IMR-90 (cell line): ENCODE data around the gene ETV6. TPM values are rescaled to one million over a fixed set of nuclear protein-coding genes. Genes with fewer than 3 reads are reported as not detected.

ENCODE experiments used
- ATAC-seq: fragments of 200-7000 bp; cut with Tn5 transposase; 2 replicates; pipeline ENCODE4 v1.9.1; 2020; ENCODE audit warnings: low read depth, mild to moderate bottlenecking, moderate library complexity
- BruUV-seq: library from RNA; stranded (reverse); fragments of 400-500 nt; replicated peaks from 2 replicates; lab custom pipeline; 2021; lab: Mats Ljungman, UMichigan
- CTCF ChIA-PET: fragments of 300-600 bp; formaldehyde crosslinking; extraction: SDS; loops from one replicate; lab custom pipeline; 2021; ENCODE audit warnings: antibody characterized with exemption; lab: Yijun Ruan, JAX
- POLR2A ChIA-PET: fragments of 300-600 bp; sonication (Branson Sonifier 250); formaldehyde crosslinking; loops from one replicate; lab custom pipeline; 2022; ENCODE audit warnings: antibody characterized with exemption; ENCODE audit not compliant: unreplicated experiment; lab: Charles Lee
- DNase-seq: peaks from one replicate; pipeline ENCODE4 v3.0.0; 2013
- H2AFZ ChIP-seq: replicated peaks from 2 replicates; pipeline ENCODE3; 2013; ENCODE audit warnings: low read length, mild to moderate bottlenecking; ENCODE audit not compliant: poor library complexity
- H2AK5ac ChIP-seq: 2 replicates; pipeline ENCODE4 v1.6.1; 2013; ENCODE audit warnings: low read depth, low read length, inconsistent platforms
- H2AK9ac ChIP-seq: replicated peaks from 2 replicates; pipeline ENCODE3; 2013; ENCODE audit warnings: mild to moderate bottlenecking, low read depth, low read length, moderate library complexity; ENCODE audit not compliant: poor library complexity
- H2BK120ac ChIP-seq: 2 replicates; pipeline ENCODE4 v1.6.1; 2013; ENCODE audit warnings: low read depth, low read length, inconsistent platforms
- H2BK15ac ChIP-seq: 3 replicates; pipeline ENCODE4 v1.6.1; 2013; ENCODE audit warnings: low read depth, low read length, inconsistent platforms
- H2BK20ac ChIP-seq: 2 replicates; pipeline ENCODE4 v1.6.1; 2013; ENCODE audit warnings: low read depth, mild to moderate bottlenecking, inconsistent platforms, low read length, moderate library complexity
- H2BK5ac ChIP-seq: 2 replicates; pipeline ENCODE4 v1.6.1; 2013; ENCODE audit warnings: mild to moderate bottlenecking, low read depth, low read length, inconsistent platforms; ENCODE audit not compliant: poor library complexity, severe bottlenecking
- H3K14ac ChIP-seq: replicated peaks from 2 replicates; pipeline ENCODE4 v1.6.1; 2013; ENCODE audit warnings: low read depth, low read length, inconsistent platforms
- H3K18ac ChIP-seq: 2 replicates; pipeline ENCODE4 v1.6.1; 2013; ENCODE audit warnings: low read depth, low read length, control low read depth
- H3K23ac ChIP-seq: 2 replicates; pipeline ENCODE4 v1.6.1; 2013; ENCODE audit warnings: low read depth, low read length, inconsistent platforms
- H3K27ac ChIP-seq: 2 replicates; pipeline ENCODE4 v1.5.1; 2013; ENCODE audit warnings: mild to moderate bottlenecking, control low read depth, low read length; ENCODE audit not compliant: insufficient read depth
- H3K27me3 ChIP-seq: 2 replicates; pipeline ENCODE4 v1.6.1; 2013; ENCODE audit warnings: low read length; ENCODE audit not compliant: control insufficient read depth, insufficient read depth
- H3K36me3 ChIP-seq: 2 replicates; pipeline ENCODE4 v1.6.1; 2013; ENCODE audit warnings: low read length, mixed read lengths; ENCODE audit not compliant: control insufficient read depth, insufficient read depth
- H3K4ac ChIP-seq: 2 replicates; pipeline ENCODE4 v1.6.1; 2013; ENCODE audit warnings: low read depth, low read length, inconsistent platforms
- H3K4me1 ChIP-seq: 2 replicates; pipeline ENCODE4 v1.6.1; 2013; ENCODE audit warnings: low read length, mixed read lengths; ENCODE audit not compliant: control insufficient read depth, insufficient read depth
- H3K4me2 ChIP-seq: 2 replicates; pipeline ENCODE4 v1.6.1; 2013; ENCODE audit warnings: low read depth, mild to moderate bottlenecking, control low read depth, low read length, moderate library complexity
- H3K4me3 ChIP-seq: 2 replicates; pipeline ENCODE4 v1.5.1; 2013; ENCODE audit warnings: low read depth, mild to moderate bottlenecking, control low read depth, low read length, moderate library complexity; ENCODE audit not compliant: insufficient read depth
- H3K56ac ChIP-seq: 2 replicates; pipeline ENCODE4 v1.6.1; 2013; ENCODE audit warnings: low read length, inconsistent platforms; ENCODE audit not compliant: insufficient read depth; ENCODE audit errors: extremely low read depth
- H3K79me1 ChIP-seq, 2 experiments: 2 replicates each; pipeline ENCODE4 v1.6.1; 2013; ENCODE audit warnings: low read length in 2 of 2, inconsistent platforms in 1 of 2, low read depth in 1 of 2
- H3K9ac ChIP-seq: 2 replicates; pipeline ENCODE4 v1.6.1; 2013; ENCODE audit warnings: low read depth, low read length, control low read depth
- H3K9me1 ChIP-seq: 2 replicates; pipeline ENCODE4 v1.6.1; 2013; ENCODE audit warnings: low read length, inconsistent platforms; ENCODE audit not compliant: insufficient read depth
- H3K9me3 ChIP-seq: 2 replicates; pipeline ENCODE4 v1.6.1; 2013; ENCODE audit warnings: low read length; ENCODE audit not compliant: control insufficient read depth, insufficient read depth
- H4K20me1 ChIP-seq: 2 replicates; pipeline ENCODE4 v1.6.1; 2013; ENCODE audit warnings: low read length, inconsistent platforms; ENCODE audit not compliant: insufficient read depth
- H4K5ac ChIP-seq: 2 replicates; pipeline ENCODE4 v1.6.1; 2013; ENCODE audit warnings: mild to moderate bottlenecking, low read depth, low read length, control low read depth
- H4K8ac ChIP-seq, 2 experiments: 2 replicates each; pipeline ENCODE4 v1.6.1; 2013; ENCODE audit warnings: low read depth in 2 of 2, low read length in 2 of 2, control low read depth in 1 of 2, inconsistent platforms in 1 of 2
- H4K91ac ChIP-seq: 2 replicates; pipeline ENCODE4 v1.6.1; 2013; ENCODE audit warnings: low read depth, low read length, inconsistent platforms; ENCODE audit not compliant: insufficient read depth
- CEBPB ChIP-seq: IDR thresholded peaks from 2 replicates; pipeline ENCODE4 v1.6.1; 2012; ENCODE audit warnings: low read depth, low read length, improper control_type of control experiment
- CHD1 ChIP-seq: IDR thresholded peaks from 2 replicates; pipeline ENCODE4 v1.6.1; 2012; ENCODE audit warnings: low read depth, low read length, improper control_type of control experiment
- FOS ChIP-seq: fragments of 150-350 bp; IDR thresholded peaks from 2 replicates; pipeline ENCODE4 v1.6.1; 2016; ENCODE audit warnings: low read depth, low read length
- NFE2L2 ChIP-seq: fragments of 150-350 bp; IDR thresholded peaks from 2 replicates; pipeline ENCODE4 v1.6.1; 2016; ENCODE audit warnings: low read depth, mild to moderate bottlenecking, low read length
- POLR2A ChIP-seq: IDR thresholded peaks from 2 replicates; pipeline ENCODE4 v1.6.1; 2012; ENCODE audit warnings: mild to moderate bottlenecking, low read depth, low read length
- RAD21 ChIP-seq: IDR thresholded peaks from 2 replicates; pipeline ENCODE4 v1.6.1; 2012; ENCODE audit warnings: low read length, improper control_type of control experiment
- WGBS, 2 experiments: methylation state at CpG; one replicate each; pipeline versions ENCODE4 v1.1.5 to v1.1.7; 2013; ENCODE audit warnings: missing lambda C conversion rate in 2 of 2; ENCODE audit not compliant: insufficient read length in 1 of 2; ENCODE audit errors: extremely low coverage in 2 of 2; 5-methylcytosine and 5-hydroxymethylcytosine counted together
- dilution Hi-C: fragments of 300-500 bp; cut with HindIII; formaldehyde crosslinking; loops from one replicate; pipeline ENCODE4 v1.14.3; 2018; ENCODE audit warnings: low sequenced_read_pairs; ENCODE audit not compliant: unreplicated experiment
- in situ Hi-C: fragments of 300-500 bp; cut with MboI; formaldehyde crosslinking; loops from 3 replicates; pipeline ENCODE4 v1.14.3; 2019; ENCODE audit warnings: low sequenced_read_pairs, inconsistent platforms, mixed read lengths
- intact Hi-C: fragments of 100-400 bp; cut with micrococcal nuclease; formaldehyde crosslinking; loops from 2 replicates; pipeline ENCODE4 v1.10.0; 2022
- polyA plus RNA-seq, 3 experiments: library from polyadenylated mRNA; depleted of rRNA; stranded (reverse); fragments of >200 nt; gene quantifications; 2 replicates each; pipeline ENCODE4 v1.2.3, GENCODE V29; 2012; ENCODE audit warnings: low replicate concordance in 1 of 3
- total RNA-seq: library from RNA; depleted of rRNA; stranded (reverse); fragments of >200 nt; gene quantifications from 2 replicates; pipeline ENCODE4 v1.2.3, GENCODE V29; 2012
- TF ChIP-seq, protein P1 (sequence below): conservative IDR thresholded peaks from 2 replicates; pipeline ENCODE4 v1.5.1; 2012; ENCODE audit warnings: mild to moderate bottlenecking, low read depth, low read length, improper control_type of control experiment
- TF ChIP-seq, protein P2 (sequence below): fragments of 150-350 bp; IDR thresholded peaks from 2 replicates; pipeline ENCODE4 v1.6.1; 2016; ENCODE audit warnings: low read depth, mild to moderate bottlenecking, low read length, moderate library complexity, borderline replicate concordance
- TF ChIP-seq, protein P3 (sequence below): fragments of 150-350 bp; IDR thresholded peaks from 2 replicates; pipeline ENCODE4 v1.6.1; 2017; ENCODE audit warnings: mild to moderate bottlenecking, antibody characterized with exemption, low read length, low read depth

ETV6 gene
- total and polyA plus RNA-seq, 2 of the 4 experiments (the other 2 are of a cell fraction) = 8.4 to 9.9 TPM

DNA sequence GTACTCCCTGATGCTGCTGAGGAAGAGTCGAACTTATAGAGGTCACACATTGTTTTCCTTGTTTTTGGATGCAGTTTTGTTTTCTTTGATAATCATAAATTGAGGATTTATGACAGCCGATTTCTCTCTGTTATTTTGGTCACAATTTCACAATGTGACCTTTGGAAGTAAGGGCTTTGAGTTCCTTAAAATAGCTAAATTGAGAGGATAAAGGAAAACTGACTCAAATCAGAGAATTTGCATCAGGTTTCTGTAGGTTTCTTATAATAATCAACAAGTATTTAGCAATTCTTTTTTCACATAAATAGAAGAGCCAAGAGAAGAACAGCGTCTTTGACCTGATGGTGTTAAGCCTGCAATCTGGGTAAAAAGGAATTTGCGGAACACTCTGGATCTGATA is 66.1 kb downstream of the ETV6 start:
- Histone ChIP-seq H3K27ac (no peak overlapping the region), H2BK5ac (no peak overlapping the region), H4K5ac (no peak overlapping the region), H3K9me1 (peaks cover 19% of the 10 kb centered on the region), H3K27me3 (no peaks in the 10 kb centered on the region), H3K14ac (no peak overlapping the region), H2BK15ac (no peak overlapping the region), H4K20me1 (peaks cover 3% of the 10 kb centered on the region), H3K56ac (no peak overlapping the region), H3K36me3 (peaks cover 1% of the 10 kb centered on the region; the same call in 1 of the 2 replicates), H3K18ac (no peak overlapping the region), H3K4me3 (no peak overlapping the region), H2BK120ac (no peak overlapping the region), H3K9ac (no peak overlapping the region), H3K4ac (no peak overlapping the region), H2BK20ac (no peak overlapping the region), H4K91ac (no peak overlapping the region), H3K9me3 (no peaks in the 10 kb centered on the region), H4K8ac (no peak overlapping the region), H3K4me1 (peaks cover 28% of the 10 kb centered on the region), H2AFZ (no peak overlapping the region), H3K79me1 (peaks cover 39 to 84% of the 10 kb centered on the region in 2 experiments), H3K23ac (no peak overlapping the region), H2AK5ac (no peak overlapping the region), H3K4me2 (no peak overlapping the region), H2AK9ac (no peak overlapping the region)
- no TSS peak for BruUV-seq
- intact Hi-C loops = no loop called here
- DNase-seq (no peak), ATAC-seq (no peak)
- TF ChIP-seq, protein P1, sequence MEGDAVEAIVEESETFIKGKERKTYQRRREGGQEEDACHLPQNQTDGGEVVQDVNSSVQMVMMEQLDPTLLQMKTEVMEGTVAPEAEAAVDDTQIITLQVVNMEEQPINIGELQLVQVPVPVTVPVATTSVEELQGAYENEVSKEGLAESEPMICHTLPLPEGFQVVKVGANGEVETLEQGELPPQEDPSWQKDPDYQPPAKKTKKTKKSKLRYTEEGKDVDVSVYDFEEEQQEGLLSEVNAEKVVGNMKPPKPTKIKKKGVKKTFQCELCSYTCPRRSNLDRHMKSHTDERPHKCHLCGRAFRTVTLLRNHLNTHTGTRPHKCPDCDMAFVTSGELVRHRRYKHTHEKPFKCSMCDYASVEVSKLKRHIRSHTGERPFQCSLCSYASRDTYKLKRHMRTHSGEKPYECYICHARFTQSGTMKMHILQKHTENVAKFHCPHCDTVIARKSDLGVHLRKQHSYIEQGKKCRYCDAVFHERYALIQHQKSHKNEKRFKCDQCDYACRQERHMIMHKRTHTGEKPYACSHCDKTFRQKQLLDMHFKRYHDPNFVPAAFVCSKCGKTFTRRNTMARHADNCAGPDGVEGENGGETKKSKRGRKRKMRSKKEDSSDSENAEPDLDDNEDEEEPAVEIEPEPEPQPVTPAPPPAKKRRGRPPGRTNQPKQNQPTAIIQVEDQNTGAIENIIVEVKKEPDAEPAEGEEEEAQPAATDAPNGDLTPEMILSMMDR = no peak
- TF ChIP-seq RAD21 (no peak), CEBPB (no peak), NFE2L2 (no peak), POLR2A (no peak), FOS (no peak), CHD1 (no peak)
- TF ChIP-seq, protein P2, sequence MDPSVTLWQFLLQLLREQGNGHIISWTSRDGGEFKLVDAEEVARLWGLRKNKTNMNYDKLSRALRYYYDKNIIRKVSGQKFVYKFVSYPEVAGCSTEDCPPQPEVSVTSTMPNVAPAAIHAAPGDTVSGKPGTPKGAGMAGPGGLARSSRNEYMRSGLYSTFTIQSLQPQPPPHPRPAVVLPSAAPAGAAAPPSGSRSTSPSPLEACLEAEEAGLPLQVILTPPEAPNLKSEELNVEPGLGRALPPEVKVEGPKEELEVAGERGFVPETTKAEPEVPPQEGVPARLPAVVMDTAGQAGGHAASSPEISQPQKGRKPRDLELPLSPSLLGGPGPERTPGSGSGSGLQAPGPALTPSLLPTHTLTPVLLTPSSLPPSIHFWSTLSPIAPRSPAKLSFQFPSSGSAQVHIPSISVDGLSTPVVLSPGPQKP = no peak
- TF ChIP-seq, protein P3, sequence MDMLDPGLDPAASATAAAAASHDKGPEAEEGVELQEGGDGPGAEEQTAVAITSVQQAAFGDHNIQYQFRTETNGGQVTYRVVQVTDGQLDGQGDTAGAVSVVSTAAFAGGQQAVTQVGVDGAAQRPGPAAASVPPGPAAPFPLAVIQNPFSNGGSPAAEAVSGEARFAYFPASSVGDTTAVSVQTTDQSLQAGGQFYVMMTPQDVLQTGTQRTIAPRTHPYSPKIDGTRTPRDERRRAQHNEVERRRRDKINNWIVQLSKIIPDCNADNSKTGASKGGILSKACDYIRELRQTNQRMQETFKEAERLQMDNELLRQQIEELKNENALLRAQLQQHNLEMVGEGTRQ = no peak
- dilution Hi-C loops = no loop called here
- in situ Hi-C loops = loop anchor here (25.0 kb wide), 1 partner anchor 997 kb away; the partner anchor contains the start of gene CDKN1B
- POLR2A ChIA-PET = no interaction called here
- CTCF ChIA-PET = no interaction called here
- 100% methylated on average over 1 of the region's 4 CpGs; no CpG with 5 or more reads in 1 of the 2 experiments for WGBS, 2 experiments
